22Rv1 (cell line): Measurements from ENCODE around the gene HDGFL2.

Source experiments
- H3K27ac ChIP-seq: fragments of 450-650 bp; 2 replicates; pipeline ENCODE4 v1.5.1; 2017
- CTCF ChIP-seq: fragments of 450-650 bp; IDR thresholded peaks from 2 replicates; pipeline ENCODE4 v1.5.1; 2017; ENCODE audit warnings: mild to moderate bottlenecking
- ZFX ChIP-seq: fragments of 450-650 bp; IDR thresholded peaks from 2 replicates; pipeline ENCODE4 v1.6.1; 2017; ENCODE audit warnings: antibody characterized with exemption, borderline replicate concordance

HDGFL2 gene

GRCh38 chr19:4519521-4520277 is 47.6 kb downstream of the HDGFL2 start:
- H3K27ac ChIP-seq = no peak overlapping the region
- no peak for TF ChIP-seq ZFX
- TF ChIP-seq CTCF = no peak

GRCh38 chr19:4521170-4521887 is 49.2 kb downstream of the HDGFL2 start:
- no peak for TF ChIP-seq CTCF
- TF ChIP-seq ZFX = no peak
- H3K27ac ChIP-seq = no peak overlapping the region

GRCh38 chr19:4521888-4522242 is 49.8 kb downstream of the HDGFL2 start:
- H3K27ac ChIP-seq = no peak overlapping the region
- TF ChIP-seq CTCF (no peak), ZFX (no peak)

GRCh38 chr19:4522291-4523002 is 50.4 kb downstream of the HDGFL2 start:
- no peak overlapping the region for H3K27ac ChIP-seq
- no peak for TF ChIP-seq ZFX
- TF ChIP-seq CTCF = no peak

- no peak overlapping the region for H3K27ac ChIP-seq
- TF ChIP-seq ZFX = no peak
- TF ChIP-seq CTCF = peak; percentile 91
These were observed 51.4 kb downstream of the HDGFL2 start for GRCh38 chr19:4523306-4524110.

GRCh38 chr19:4524808-4525562 is 52.9 kb downstream of the HDGFL2 start:
- TF ChIP-seq CTCF = peak; percentile 89
- no peak for TF ChIP-seq ZFX
- H3K27ac ChIP-seq = no peak overlapping the region
